A673 (cell line): ENCODE results near the gene FBXL17.

ENCODE experiments used
- EZH2 ChIP-seq: fragments of 200-600 bp; sonication (generic); IDR thresholded peaks from 2 replicates; pipeline ENCODE4 v1.6.1; 2017; ENCODE audit warnings: borderline replicate concordance, low read depth, mild to moderate bottlenecking, mixed read lengths, antibody characterized with exemption, low read length; ENCODE audit not compliant: poor library complexity, severe bottlenecking
- TF ChIP-seq, protein P1 (sequence below): fragments of 300-800, 200-600 bp; sonication (generic); conservative IDR thresholded peaks from 2 replicates; pipeline ENCODE4 v1.5.1; 2017; ENCODE audit warnings: low read depth, mild to moderate bottlenecking, antibody characterized with exemption, low read length, moderate library complexity, mixed read lengths

DNA sequence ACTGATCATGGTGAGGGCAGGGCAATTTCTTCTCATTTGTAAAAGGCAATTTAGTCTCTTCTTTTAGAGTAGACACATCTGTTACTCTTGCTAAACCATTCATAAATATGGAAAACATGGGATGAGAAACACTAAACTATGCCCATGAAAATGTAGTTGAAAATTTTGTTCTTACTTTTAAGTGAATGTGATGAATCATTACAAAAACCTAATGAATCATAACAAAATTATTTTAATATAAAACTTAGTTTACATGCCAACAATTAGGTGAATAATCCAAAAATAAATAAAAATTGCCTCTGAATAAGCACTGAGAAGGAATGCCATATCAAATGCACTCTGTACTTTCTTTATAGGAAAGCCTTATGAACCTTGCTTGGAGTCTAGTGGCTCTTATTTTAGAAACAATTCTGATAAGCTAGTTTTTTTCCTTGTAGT lies 413.5 kb downstream of the FBXL17 start:
- TF ChIP-seq, protein P1, sequence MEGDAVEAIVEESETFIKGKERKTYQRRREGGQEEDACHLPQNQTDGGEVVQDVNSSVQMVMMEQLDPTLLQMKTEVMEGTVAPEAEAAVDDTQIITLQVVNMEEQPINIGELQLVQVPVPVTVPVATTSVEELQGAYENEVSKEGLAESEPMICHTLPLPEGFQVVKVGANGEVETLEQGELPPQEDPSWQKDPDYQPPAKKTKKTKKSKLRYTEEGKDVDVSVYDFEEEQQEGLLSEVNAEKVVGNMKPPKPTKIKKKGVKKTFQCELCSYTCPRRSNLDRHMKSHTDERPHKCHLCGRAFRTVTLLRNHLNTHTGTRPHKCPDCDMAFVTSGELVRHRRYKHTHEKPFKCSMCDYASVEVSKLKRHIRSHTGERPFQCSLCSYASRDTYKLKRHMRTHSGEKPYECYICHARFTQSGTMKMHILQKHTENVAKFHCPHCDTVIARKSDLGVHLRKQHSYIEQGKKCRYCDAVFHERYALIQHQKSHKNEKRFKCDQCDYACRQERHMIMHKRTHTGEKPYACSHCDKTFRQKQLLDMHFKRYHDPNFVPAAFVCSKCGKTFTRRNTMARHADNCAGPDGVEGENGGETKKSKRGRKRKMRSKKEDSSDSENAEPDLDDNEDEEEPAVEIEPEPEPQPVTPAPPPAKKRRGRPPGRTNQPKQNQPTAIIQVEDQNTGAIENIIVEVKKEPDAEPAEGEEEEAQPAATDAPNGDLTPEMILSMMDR = no peak
- no peak for TF ChIP-seq EZH2
